PC-3 (cell line): ENCODE data around the gene OR51A2. TPM values are rescaled to one million over a fixed set of nuclear protein-coding genes. Genes with fewer than 3 reads are reported as not detected.

Experiments used
- ATAC-seq: fragments of 200-7000 bp; cut with Tn5 transposase; 2 replicates; pipeline ENCODE4 v1.9.1; 2020; ENCODE audit warnings: mild to moderate bottlenecking, moderate library complexity
- BruUV-seq: library from RNA; stranded (reverse); fragments of 400-500 nt; replicated peaks from 2 replicates; lab custom pipeline; 2021; lab: Mats Ljungman, UMichigan
- CTCF ChIA-PET: fragments of 300-600 bp; sonication (Branson Sonifier 250); formaldehyde crosslinking; loops from one replicate; lab custom pipeline; 2022; ENCODE audit warnings: antibody characterized with exemption; lab: Charles Lee
- POLR2A ChIA-PET: fragments of 300-600 bp; sonication (Branson Sonifier 250); formaldehyde crosslinking; loops from one replicate; lab custom pipeline; 2022; ENCODE audit warnings: antibody characterized with exemption; ENCODE audit not compliant: unreplicated experiment; lab: Charles Lee
- DNase-seq: peaks from one replicate; pipeline ENCODE4 v3.0.0-alpha.2; 2015
- H2AFZ ChIP-seq: fragments of 300-600 bp; sonication (generic); 2 replicates; pipeline ENCODE4 v1.6.0; 2016; ENCODE audit warnings: antibody characterized with exemption, low read length
- H3F3A ChIP-seq: fragments of 300-600 bp; sonication (generic); one replicate; pipeline ENCODE4 v1.6.0; 2017; ENCODE audit warnings: antibody characterized with exemption, low read length, control low read depth, mild to moderate bottlenecking; ENCODE audit not compliant: unreplicated experiment
- H3K27ac ChIP-seq: fragments of 300-600 bp; sonication (generic); 2 replicates; pipeline ENCODE4 v1.5.1; 2016; ENCODE audit warnings: mild to moderate bottlenecking, low read length
- H3K27me3 ChIP-seq: fragments of 300-600 bp; sonication (generic); 2 replicates; pipeline ENCODE4 v1.6.1; 2016; ENCODE audit warnings: low read length, mixed read lengths
- H3K36me3 ChIP-seq: fragments of 300-600 bp; sonication (generic); 2 replicates; pipeline ENCODE4 v1.6.1; 2016; ENCODE audit warnings: low read depth, mixed run types, low read length, mixed read lengths
- H3K4me1 ChIP-seq: fragments of 300-600 bp; sonication (generic); 2 replicates; pipeline ENCODE4 v1.5.1; 2016; ENCODE audit warnings: low read length; ENCODE audit not compliant: insufficient read depth
- H3K4me2 ChIP-seq: fragments of 300-600 bp; sonication (generic); 2 replicates; pipeline ENCODE4 v1.6.0; 2016; ENCODE audit warnings: low read length
- H3K4me3 ChIP-seq: fragments of 300-600 bp; sonication (generic); 2 replicates; pipeline ENCODE4 v1.5.1; 2016; ENCODE audit warnings: mild to moderate bottlenecking, low read length, mixed read lengths
- H3K79me2 ChIP-seq: fragments of 300-600 bp; sonication (generic); 2 replicates; pipeline ENCODE4 v1.6.1; 2017; ENCODE audit warnings: low read length, mixed read lengths
- H3K9ac ChIP-seq: fragments of 300-600 bp; sonication (generic); 2 replicates; pipeline ENCODE4 v1.6.0; 2016; ENCODE audit warnings: mild to moderate bottlenecking, low read length
- H3K9me2 ChIP-seq: fragments of 300-600 bp; sonication (generic); replicated peaks from 2 replicates; pipeline ENCODE4 v1.6.1; 2016; ENCODE audit warnings: mixed run types, low read length, mixed read lengths
- H3K9me3 ChIP-seq: fragments of 300-600 bp; sonication (generic); 2 replicates; pipeline ENCODE4 v1.6.1; 2016; ENCODE audit warnings: low read length, mixed read lengths
- H4K20me1 ChIP-seq: fragments of 300-600 bp; sonication (generic); 2 replicates; pipeline ENCODE4 v1.6.1; 2016; ENCODE audit warnings: low read length, mixed read lengths
- CTCF ChIP-seq: fragments of 300-600 bp; sonication (generic); conservative IDR thresholded peaks from 2 replicates; pipeline ENCODE4 v1.5.1; 2017; ENCODE audit warnings: antibody characterized with exemption, low read depth, mild to moderate bottlenecking, low read length
- EZH2 ChIP-seq: fragments of 300-600 bp; sonication (generic); IDR thresholded peaks from one replicate; pipeline ENCODE4 v1.6.1; 2017; ENCODE audit warnings: antibody characterized with exemption, mild to moderate bottlenecking, low read length; ENCODE audit not compliant: unreplicated experiment
- EZH2phosphoT487 ChIP-seq: fragments of 300-600 bp; sonication (generic); IDR thresholded peaks from 2 replicates; pipeline ENCODE4 v1.6.1; 2018; ENCODE audit warnings: mild to moderate bottlenecking, antibody characterized with exemption, low read length, borderline replicate concordance
- intact Hi-C: fragments of 100-400 bp; cut with micrococcal nuclease; formaldehyde crosslinking; loops from 2 replicates; pipeline ENCODE4 v1.9.0; 2023
- total RNA-seq: library from RNA; depleted of rRNA; stranded (reverse); fragments of >200 nt; gene quantifications from 2 replicates; pipeline ENCODE4 v1.2.3, GENCODE V29; 2014

OR51A2 gene
- total RNA-seq, 1 experiment from 2014 or later: not detected

- no peak for ATAC-seq
- Histone ChIP-seq H2AFZ (no peak overlapping the region), H3K4me1 (no peaks in the 10 kb centered on the region), H3K9ac (no peak overlapping the region), H3K4me3 (no peak overlapping the region), H3K79me2 (no peaks in the 10 kb centered on the region), H3K27me3 (no peaks in the 10 kb centered on the region), H3K27ac (no peak overlapping the region), H3K4me2 (no peak overlapping the region), H4K20me1 (no peaks in the 10 kb centered on the region), H3K9me2 (no peaks in the 10 kb centered on the region), H3K9me3 (no peaks in the 10 kb centered on the region), H3F3A (no peaks in the 10 kb centered on the region), H3K36me3 (no peaks in the 10 kb centered on the region)
- no TSS peak for BruUV-seq
- no peak for DNase-seq
- POLR2A ChIA-PET: no interaction called here
- intact Hi-C loops: no loop called here
- no peak for TF ChIP-seq EZH2
- no peak for TF ChIP-seq CTCF
- no peak for TF ChIP-seq EZH2phosphoT487
- CTCF ChIA-PET: no interaction called here
These were observed 18.8 kb downstream of the OR51A2 start for GRCh38 chr11:4936745-4937144.

- Histone ChIP-seq H3K4me2 (no peak overlapping the region), H3K36me3 (no peaks in the 10 kb centered on the region), H3K4me3 (no peak overlapping the region), H3K9ac (no peak overlapping the region), H3K27me3 (no peaks in the 10 kb centered on the region), H4K20me1 (no peaks in the 10 kb centered on the region), H3K9me2 (no peaks in the 10 kb centered on the region), H2AFZ (no peak overlapping the region), H3K4me1 (no peaks in the 10 kb centered on the region), H3K79me2 (no peaks in the 10 kb centered on the region), H3F3A (no peaks in the 10 kb centered on the region), H3K27ac (no peak overlapping the region), H3K9me3 (no peaks in the 10 kb centered on the region)
- POLR2A ChIA-PET: no interaction called here
- DNase-seq (no peak), ATAC-seq (no peak)
- no TSS peak for BruUV-seq
- TF ChIP-seq CTCF (no peak), EZH2 (no peak), EZH2phosphoT487 (no peak)
- intact Hi-C loops: no loop called here
- CTCF ChIA-PET: no interaction called here
These were observed 22.8 kb downstream of the OR51A2 start for GRCh38 chr11:4932751-4933150.

- no peak overlapping the region for H3K27ac ChIP-seq
- H3F3A ChIP-seq: no peaks in the 10 kb centered on the region
- H3K27me3 ChIP-seq: no peaks in the 10 kb centered on the region
- BruUV-seq: no TSS peak
- H3K4me3 ChIP-seq: no peak overlapping the region
- DNase-seq (no peak), ATAC-seq (no peak)
- CTCF ChIA-PET: no interaction called here
- intact Hi-C loops: no loop called here
- POLR2A ChIA-PET: no interaction called here
- H2AFZ ChIP-seq: no peak overlapping the region
- H3K4me1 ChIP-seq: no peaks in the 10 kb centered on the region
- no peaks in the 10 kb centered on the region for H3K79me2 ChIP-seq
- H3K9me3 ChIP-seq: no peaks in the 10 kb centered on the region
- TF ChIP-seq EZH2 (no peak), CTCF (no peak), EZH2phosphoT487 (no peak)
- H3K36me3 ChIP-seq: no peaks in the 10 kb centered on the region
- H3K4me2 ChIP-seq: no peak overlapping the region
- no peaks in the 10 kb centered on the region for H3K9me2 ChIP-seq
- no peaks in the 10 kb centered on the region for H4K20me1 ChIP-seq
- H3K9ac ChIP-seq: no peak overlapping the region
These were observed 28.9 kb downstream of the OR51A2 start for GRCh38 chr11:4926608-4927007.
